ENCODE measurements around the gene TBC1D22B. TPM values are rescaled to one million over a fixed set of nuclear protein-coding genes. Genes with fewer than 3 reads are reported as not detected.

Gene TBC1D22B
- total and polyA plus RNA-seq, 9 of the 15 experiments (the other 6 are each of a cell fraction or from before 2014, with no cell fraction given) = 4.8 to 24.2 (median 13.5) TPM

- peak; percentile 8 for TF ChIP-seq ZNF280A (IDR thresholded peaks at IDR 0.05; ENCODE audit: low read depth, partially characterized antibody)
- peak; percentile 58 for TF ChIP-seq SAP30 (IDR thresholded peaks at IDR 0.05; ENCODE audit: borderline replicate concordance, insufficient read depth, low read depth, low read length, poor library complexity, severe bottlenecking)
Observed at GRCh38 chr6:37353761-37354525, 96.4 kb downstream of the TBC1D22B start, which contains the start of gene RNF8 (continued).

GRCh38 chr6:37354526-37355384 lies 97.2 kb downstream of the TBC1D22B start:
- Histone ChIP-seq H3K4me3 (peak overlapping the region; percentile 95), H3K79me2 (ENCODE audit: control insufficient read depth, insufficient read depth, low read length) (peaks cover 52% of the 10 kb centered on the region), H3K9me1 (ENCODE audit: control insufficient read depth, insufficient read depth, low read length) (no peaks in the 10 kb centered on the region), H3K36me3 (ENCODE audit: control insufficient read depth, insufficient read depth, low read length) (peaks cover 4% of the 10 kb centered on the region; the same call in 1 of the 3 replicates), H3K9me3 (replicated peaks; ENCODE audit: control insufficient read depth, insufficient read depth, low read depth, low read length) (no peaks in the 10 kb centered on the region), H3K4me2 (ENCODE audit: insufficient read depth, low read length) (peak overlapping the region; percentile 89), H3K4me1 (replicated peaks in 1 of 2; ENCODE audit: control insufficient read depth in 2 of 2, insufficient read depth in 2 of 2, low read length in 2 of 2) (peaks cover 25 to 28% of the 10 kb centered on the region in 2 experiments; a peak in 4 of 5 replicates), H4K20me1 (replicated peaks; ENCODE audit: control insufficient read depth, insufficient read depth, low read length) (peaks cover 4% of the 10 kb centered on the region; the same call in 1 of the 2 replicates), H3K9ac (ENCODE audit: insufficient read depth in 1 of 2, low read depth in 2 of 2, low read length in 2 of 2) (peak overlapping the region; percentile 68 to 96), H3K27me3 (ENCODE audit: control insufficient read depth in 2 of 2, insufficient read depth in 2 of 2, low read length in 2 of 2) (no peaks in the 10 kb centered on the region), H2AFZ (ENCODE audit: low read depth, low read length) (peak overlapping the region; percentile 95), H3K27ac (ENCODE audit: extremely low read depth, low read depth, low read length) (peak overlapping the region; percentile 55)
- no TSS peak for BruUV-seq (replicated peaks)
- intact Hi-C loops (cut with micrococcal nuclease) (no loop called here), in situ Hi-C loops (cut with MboI) (loop anchor here (25.0 kb wide), 1 partner anchor 1133 kb away; no protein-coding TSS in a partner anchor)
- WGBS (ENCODE audit: insufficient coverage, low coverage, missing lambda C conversion rate) = 4% methylated on average over 21 of the region's 44 CpGs
- CTCF ChIA-PET (ENCODE audit: low intra/inter-chr PET ratio) = no interaction called here
- ATAC-seq = peak; percentile 65
- POLR2A ChIA-PET = interaction anchor here (0.6 to 1.6 kb wide), 11 partner anchors 8 to 502 kb away, joined by 3 to 8 read pairs (median 3); no protein-coding TSS in a partner anchor
- peak; percentile 47 to 84 (median 76) for DNase-seq (ENCODE audit: extremely low read depth in 1 of 4, low spot score in 3 of 4)
- FAIRE-seq = peak; percentile 19
- peak; percentile 29 for TF ChIP-seq CXXC5 (CRISPR knock-in tag; IDR thresholded peaks at IDR 0.05)
- peak; percentile 96 for TF ChIP-seq ZNF263 (CRISPR knock-in tag; IDR thresholded peaks at IDR 0.05; ENCODE audit: borderline replicate concordance)
- no peak for TF ChIP-seq SP1 (CRISPR knock-in tag; IDR thresholded peaks at IDR 0.05)
- peak; percentile 17 for TF ChIP-seq TAF1 (IDR thresholded peaks at IDR 0.05; ENCODE audit: control insufficient read depth, extremely low read depth, insufficient read depth, low read length, severe bottlenecking)
- no peak for TF ChIP-seq ZFP30 (CRISPR knock-in tag; IDR thresholded peaks at IDR 0.05; ENCODE audit: borderline replicate concordance)
- TF ChIP-seq MYC (IDR thresholded peaks at IDR 0.05; ENCODE audit: low read depth, low read length) = 0 out of 2 replicates have a peak, but pooled peaks have one; percentile 13
- no peak for TF ChIP-seq MYC (CRISPR knock-in tag; IDR thresholded peaks at IDR 0.05; ENCODE audit: borderline replicate concordance, low read depth)
- TF ChIP-seq CTBP1 (IDR thresholded peaks at IDR 0.05; ENCODE audit: borderline replicate concordance) = peak; percentile 63; the same call in 1 of the 2 replicates
- TF ChIP-seq RBFOX2 (IDR thresholded peaks at IDR 0.05; ENCODE audit: low read depth, low read length) = peak; percentile 15
- no peak for TF ChIP-seq HNRNPL (IDR thresholded peaks at IDR 0.05; ENCODE audit: low read depth, low read length)
- no peak for TF ChIP-seq GABPB1 (CRISPR knock-in tag; IDR thresholded peaks at IDR 0.05)
- TF ChIP-seq FOXA1 (IDR thresholded peaks at IDR 0.05; ENCODE audit: borderline replicate concordance) = no peak
